Measurements from ENCODE around the gene PLPPR3.

PLPPR3 gene

DNA sequence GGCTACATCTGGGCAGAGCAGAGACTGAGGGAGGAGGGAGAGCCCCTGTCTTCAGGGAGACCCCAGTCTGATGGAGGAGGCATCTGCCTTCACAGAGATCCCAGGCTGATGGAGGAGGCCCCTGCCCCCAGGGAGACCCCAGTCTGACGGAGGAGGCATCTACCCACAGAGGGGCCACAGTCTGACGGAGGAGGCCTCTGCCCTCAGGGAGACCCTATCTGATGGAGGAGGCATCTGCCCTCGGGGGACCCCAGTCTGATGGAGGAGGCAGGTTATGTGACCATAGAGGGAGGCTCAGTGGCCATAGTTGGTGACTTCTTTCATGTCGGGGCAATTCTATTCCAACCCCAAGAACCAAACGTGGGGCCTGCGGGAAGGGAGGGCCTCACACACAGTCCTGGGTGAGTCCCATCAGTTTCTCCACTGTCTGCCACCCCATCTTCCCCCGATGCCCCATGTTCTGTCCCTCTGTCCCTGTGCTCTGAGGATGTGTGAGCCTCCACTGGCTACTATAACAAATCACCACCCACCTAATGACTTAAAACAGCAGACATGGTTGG lies 56.5 kb downstream of the PLPPR3 start:
- DNase-seq, result no peak

DNA sequence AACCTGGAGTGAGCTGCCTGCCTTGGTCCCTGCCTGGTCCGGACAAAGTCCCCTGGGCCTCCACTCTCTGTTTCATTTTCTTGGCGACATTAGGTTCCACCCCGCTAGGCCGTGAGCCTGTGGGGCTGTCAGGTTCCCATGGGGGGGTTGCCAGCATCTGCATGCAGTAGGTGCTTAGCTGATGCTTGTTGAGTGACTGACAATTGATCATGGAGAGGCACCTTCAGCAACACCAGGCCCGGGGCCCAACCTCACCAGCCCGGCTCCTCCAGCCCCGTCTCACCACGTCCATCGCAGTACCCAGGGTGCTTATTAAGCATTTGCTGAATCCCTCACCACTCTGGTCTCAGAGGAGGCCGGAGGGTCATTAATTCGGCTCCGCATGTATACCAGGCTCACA lies 57.5 kb downstream of the PLPPR3 start:
- no peak for DNase-seq

- DNase-seq, result no peak
Observed at GRCh38 chr19:763869-764268, 57.9 kb downstream of the PLPPR3 start.

DNA sequence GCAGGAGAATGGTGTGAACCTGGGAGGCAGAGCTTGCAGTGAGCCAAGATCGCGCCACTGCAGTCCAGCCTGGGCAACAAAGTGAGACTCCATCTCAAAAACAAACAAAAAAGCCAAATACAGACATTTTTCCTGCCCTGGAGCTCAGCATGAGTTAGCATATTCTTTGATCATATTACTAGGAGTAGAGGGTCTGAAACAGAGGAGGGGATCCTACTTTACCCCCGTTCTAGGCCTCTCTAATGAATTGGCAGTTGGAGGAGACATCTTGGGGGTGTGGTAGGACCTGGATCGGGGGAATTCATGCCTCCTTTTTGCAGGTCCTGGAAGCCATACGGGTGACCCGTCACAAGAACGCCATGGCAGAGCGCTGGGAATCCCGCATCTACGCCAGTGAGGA lies 58.6 kb downstream of the PLPPR3 start:
- no peak for DNase-seq

All from DMS 273 treated with DMSO at 0.1 percent for 48 hours (cell line).